NCI-H2029 treated with DMSO at 0.1 percent for 48 hours (cell line): Measurements from ENCODE around the gene ZPLD1.

Experiments used
- DNase-seq: peaks from one replicate; lab custom pipeline; 2025; lab: John Stamatoyannopoulos, UW

Gene ZPLD1

DNA sequence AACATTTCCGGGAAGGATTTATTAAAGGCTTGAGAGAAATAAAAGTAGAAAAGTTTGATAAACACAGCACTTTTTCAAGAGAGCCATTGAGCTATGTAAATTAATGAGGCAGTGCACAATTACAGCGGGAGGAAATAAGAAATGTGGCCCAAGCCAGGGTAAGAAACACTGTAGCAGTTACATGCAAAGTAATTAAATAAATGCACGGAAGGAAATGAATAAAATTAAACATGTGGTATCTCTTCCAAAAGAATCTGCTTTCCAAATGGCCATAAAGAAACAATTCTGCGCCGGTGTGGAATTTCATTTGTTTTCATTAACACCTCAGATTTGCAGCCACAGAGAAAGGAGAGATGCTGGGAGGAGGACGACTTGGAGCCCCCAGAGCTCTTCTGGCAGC, 35.3 kb downstream of the ZPLD1 start:
- DNase-seq, result no peak

DNA sequence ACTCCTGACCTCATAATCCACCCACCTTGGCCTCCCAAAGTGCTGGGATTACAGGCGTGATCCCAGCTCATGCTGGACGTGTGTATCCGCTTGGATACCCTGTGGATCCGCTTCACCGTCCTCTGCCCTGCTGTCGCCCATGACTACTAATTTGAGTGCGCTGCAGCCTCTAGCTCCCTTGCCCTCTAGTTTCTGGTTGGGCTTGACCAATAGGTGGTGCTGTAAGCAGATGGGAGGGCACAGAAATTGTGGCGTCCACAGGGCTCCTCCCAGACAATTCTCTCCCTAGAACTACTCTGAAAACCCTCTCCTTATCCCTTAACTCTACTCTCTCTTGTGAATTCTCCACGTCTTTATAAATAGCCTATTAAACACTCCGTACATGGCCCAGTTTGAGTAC, 36.2 kb downstream of the ZPLD1 start:
- no peak for DNase-seq

DNA sequence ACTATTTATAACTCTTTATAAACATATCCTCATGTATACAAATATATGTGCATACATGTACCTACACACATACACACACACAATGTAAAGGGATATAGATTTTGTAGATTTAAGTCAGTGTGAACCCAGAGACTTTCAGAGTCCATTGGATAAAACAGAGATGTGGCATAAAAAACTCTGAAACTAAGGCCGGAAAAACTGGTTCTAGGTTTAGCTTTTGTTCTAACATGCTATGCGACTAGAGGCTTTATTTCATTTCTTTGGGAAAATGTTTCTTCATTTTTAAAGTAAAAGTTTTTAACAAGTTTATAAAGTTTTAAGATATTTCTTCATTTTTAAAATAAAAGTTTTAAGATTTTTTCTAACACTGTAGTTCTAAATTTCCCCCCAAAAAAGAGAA, 36.7 kb downstream of the ZPLD1 start:
- DNase-seq, result no peak

DNA sequence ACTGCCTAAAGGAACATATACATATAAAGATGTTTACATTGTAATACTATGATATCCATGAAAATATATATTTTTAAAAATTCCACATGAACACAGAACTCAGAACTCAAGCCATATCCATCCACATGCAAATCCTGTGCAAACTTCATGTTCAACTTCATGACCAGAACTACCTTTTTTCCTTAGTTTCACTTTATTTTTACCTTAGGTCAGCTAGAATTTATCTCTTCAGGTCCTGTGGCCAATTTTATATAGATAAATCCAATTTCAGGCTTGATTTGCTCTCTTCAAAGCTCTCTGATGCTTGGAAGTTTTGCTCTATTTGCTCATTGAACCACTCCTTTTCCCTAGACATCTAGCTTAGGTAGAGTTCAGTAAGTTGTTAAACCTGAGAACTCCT, 38.8 kb downstream of the ZPLD1 start:
- DNase-seq, result no peak

DNA sequence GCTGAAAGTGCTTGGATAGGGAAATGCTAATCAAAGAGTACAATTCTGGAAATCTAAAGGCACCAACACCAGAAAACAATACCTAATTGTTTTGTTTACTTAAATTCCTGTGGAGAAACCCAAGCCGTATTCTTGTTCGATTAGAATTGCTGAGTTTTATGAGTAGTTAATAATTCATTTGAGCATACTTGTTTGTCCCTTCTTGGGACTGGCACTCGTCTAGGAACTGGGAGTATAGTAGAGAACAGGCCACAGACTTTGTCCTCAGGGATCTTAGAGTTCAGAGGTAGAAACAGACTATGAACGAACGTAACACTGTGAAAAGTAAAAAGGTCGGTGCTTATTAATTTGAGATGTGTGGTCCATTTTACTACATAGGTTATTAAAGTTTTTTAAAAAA, 39.4 kb downstream of the ZPLD1 start:
- no peak for DNase-seq

DNA sequence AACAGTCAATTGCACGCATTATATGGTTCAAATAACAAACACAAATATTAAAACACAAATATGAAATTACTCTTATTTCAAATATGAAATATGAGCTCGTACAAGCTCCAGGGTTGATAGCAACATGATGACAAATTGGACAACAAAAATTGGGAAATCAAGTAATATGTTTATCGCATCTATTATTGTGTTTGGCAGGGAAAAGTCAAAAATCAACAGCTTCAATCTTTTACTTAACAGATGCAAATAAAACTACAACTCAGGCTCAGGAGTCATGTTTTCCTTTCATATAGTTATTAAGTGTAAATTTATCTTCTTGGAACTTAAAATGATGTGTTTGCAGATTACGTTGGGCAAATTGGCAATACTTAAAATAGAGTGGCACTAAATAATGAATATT, 41.4 kb downstream of the ZPLD1 start:
- DNase-seq, result no peak

DNA sequence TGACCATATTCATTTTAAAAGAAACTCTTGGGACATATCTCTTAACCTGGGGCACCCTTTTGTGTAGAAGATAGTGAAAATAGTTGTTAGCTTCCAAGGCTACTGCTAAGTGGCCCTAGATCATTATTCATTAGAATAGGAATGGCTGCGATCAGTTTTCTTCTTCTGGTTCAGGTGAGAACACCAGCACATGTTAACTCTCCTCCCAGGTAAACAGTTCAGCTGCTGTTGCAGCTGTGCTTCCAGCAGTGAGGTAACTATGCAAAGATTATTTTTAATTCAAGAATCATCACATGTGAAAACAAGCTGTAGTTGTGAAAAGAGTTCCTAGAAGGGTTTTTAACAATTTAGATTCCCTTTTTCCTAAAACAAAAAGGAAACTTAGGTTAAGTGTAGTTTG, 43.3 kb downstream of the ZPLD1 start:
- no peak for DNase-seq

DNA sequence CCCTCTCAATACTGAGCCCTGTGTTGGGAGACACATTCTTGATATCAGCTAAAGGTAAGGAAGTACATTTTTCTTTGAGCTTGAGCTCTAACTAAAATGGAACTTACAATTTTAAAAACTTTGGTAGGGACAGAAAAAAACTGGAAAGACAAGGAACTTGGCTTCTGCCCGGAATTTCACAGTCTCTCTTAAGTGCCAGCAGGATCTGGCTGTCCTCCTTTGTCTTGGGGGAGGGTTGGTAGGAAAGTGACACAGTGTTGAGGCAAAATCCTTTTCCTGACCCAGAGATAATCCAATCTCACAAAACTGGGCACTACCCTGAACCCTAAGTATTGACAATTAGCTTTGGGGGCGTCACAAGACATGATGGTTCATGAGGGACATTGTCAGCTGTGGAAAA, 45.3 kb downstream of the ZPLD1 start:
- DNase-seq, result no peak

DNA sequence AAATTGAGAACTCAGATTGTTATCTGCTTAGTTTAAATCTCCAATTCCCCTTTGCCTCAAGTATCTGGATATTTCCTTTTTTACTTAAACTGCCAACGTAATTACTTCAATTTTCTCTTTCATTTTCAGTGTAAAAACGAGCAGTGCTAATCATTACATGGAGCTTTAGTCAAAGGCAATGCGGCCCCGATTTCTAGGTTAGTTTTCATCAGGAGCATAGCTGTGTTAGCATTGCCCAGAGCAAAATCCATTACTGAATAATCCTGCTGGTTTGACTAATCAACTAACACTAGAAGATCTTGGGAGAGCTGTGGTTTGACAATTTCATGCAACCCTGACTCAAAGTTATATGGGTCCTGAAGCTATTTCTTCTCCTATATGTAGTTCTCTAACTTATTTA, 46.2 kb downstream of the ZPLD1 start:
- no peak for DNase-seq

DNA sequence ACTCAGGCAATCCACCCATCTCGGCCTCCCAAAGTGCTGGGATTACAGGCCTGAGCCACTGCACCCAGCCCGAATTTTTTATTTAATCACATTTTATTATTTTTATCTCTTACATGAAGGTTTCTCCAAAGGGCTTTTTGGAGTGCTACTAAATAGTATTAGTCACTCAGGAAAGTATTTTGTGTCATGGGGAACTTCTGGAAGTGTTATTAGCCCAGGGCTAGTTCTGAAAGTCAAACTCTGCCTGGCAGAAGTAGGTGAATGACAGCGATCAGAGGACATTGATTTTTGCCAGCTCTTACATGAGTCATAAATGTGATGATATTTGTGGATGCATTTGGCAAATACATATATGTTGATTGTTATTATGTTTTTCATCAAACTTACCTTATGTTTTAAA, 48.7 kb downstream of the ZPLD1 start:
- DNase-seq, result no peak

DNA sequence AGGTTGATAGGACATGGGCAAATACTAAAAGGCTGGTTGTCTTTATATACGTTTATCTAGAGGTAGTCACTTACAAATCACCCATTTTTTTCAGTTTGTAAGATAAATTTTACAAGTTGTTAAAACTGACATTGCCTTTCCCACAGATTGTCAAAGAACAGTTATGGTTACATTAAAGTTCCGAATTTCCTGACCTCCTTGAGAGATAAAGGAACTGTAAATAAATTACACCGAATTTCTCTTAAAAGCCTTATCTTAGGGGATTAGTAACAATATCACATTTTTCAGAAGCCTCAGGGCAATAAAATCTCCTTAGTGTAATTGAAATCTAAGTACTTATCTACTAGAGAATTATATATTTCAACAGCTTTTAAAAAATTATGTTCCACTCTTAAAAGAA, 49.5 kb downstream of the ZPLD1 start:
- no peak for DNase-seq

DNA sequence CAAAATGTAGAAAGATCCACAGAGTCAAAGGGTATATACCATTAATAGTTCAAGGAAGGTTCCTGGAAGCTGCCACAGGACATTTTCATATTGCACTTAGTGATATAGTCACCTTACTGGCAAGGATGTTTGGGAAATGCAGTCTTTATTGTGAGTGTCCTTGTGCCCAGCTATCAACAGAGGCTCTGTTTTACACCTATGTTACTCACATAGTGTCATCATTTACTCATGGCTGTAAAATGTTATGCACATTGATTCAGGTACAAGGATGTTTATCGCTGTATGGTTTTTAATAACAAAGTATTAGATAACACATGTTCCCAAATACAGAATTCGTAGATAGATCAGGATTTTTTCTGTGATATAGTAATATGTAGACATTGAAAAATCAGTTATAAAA, 50.9 kb downstream of the ZPLD1 start:
- no peak for DNase-seq

DNA sequence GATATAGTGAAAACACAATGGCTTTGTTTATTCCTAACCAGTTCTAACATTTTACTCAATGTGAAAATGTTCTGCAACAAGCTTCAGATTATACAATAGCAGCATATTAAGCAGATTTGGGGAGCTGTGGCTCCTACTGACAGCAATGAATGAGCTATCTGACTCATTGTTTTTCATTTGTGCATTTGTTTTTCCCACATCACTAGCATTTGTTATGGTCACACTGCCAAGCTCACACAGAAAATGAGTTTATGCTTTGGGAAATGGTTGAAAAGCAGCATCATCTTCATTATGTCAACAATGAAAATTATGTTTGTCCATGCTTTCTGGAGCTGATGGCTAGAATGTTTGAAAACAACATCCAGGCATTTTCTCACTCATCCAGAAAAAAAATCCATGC, 53.5 kb downstream of the ZPLD1 start:
- no peak for DNase-seq

DNA sequence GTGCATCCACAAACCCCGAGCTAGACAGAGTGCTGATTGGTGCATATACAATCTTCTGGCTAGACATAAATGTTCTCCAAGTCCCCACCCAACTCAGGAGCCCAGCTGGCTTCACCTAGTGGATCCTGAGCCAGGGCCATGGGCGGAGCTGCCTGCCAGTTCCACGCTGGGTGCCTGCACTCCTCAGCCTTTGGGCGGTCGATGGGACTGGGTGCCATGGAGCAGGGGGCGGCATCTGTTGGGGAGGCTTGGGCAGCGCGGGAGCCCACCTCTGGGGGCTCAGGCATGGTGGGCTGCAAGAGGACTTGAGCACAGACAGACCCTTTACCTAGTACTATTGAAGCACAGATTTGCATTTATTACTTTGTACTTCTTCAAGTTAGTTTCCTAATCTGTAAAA, 57.5 kb downstream of the ZPLD1 start:
- DNase-seq, result no peak

DNA sequence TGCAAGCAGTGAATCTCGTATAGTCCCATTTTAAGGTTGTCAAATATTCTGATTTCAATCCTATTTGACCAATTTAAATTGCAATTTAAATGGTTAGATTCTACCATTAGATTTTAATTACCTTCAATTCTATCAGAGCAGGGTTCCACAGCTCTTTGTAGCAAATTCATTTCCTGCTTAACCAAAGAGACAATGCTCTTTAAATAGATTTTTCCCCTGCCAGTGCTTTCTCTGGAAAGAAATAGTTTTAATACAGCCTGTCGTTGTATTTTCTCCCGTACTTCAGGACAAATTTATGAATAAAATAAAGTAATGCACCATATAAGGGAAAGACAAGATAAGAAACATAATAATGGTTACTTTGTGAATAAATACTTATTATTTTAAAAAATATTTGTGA, 62.8 kb downstream of the ZPLD1 start:
- no peak for DNase-seq

DNA sequence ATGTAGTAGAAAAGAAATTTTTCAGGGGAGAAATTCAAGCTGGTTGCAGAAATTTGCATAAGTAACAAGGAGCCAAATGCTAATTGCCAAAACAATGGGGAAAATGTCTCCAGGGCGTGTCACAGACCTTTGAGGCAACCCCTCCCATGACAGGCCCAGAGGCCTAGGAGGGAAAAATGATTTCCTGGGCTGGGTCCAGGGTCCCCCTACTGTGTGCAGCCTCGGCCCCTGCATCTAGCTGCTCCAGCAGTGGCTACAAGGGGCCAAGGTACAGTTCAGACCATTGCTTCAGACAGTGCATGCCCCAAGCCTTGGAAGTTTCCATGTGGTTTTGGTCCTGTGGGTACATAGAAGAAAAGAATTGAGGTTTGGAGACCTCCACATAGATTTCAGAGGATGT, 70.7 kb downstream of the ZPLD1 start:
- no peak for DNase-seq

DNA sequence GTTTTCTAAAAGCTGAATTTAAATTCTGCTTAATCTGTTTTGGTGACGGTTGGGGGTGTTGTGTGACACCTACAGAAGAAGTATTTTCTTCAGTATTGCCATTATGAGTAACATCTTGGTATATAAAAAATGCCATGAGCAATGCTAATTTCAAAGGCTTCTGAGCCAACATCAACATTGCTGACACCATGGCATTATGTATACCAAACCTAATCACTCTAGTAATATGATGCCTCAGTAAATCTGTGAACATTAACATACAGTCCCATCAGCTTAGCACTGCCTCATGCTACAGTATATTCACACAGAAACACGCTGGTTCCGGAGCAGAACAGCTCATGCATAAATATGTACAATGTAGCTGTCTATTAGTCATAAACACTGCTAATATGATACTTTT, 75.8 kb downstream of the ZPLD1 start:
- no peak for DNase-seq

DNA sequence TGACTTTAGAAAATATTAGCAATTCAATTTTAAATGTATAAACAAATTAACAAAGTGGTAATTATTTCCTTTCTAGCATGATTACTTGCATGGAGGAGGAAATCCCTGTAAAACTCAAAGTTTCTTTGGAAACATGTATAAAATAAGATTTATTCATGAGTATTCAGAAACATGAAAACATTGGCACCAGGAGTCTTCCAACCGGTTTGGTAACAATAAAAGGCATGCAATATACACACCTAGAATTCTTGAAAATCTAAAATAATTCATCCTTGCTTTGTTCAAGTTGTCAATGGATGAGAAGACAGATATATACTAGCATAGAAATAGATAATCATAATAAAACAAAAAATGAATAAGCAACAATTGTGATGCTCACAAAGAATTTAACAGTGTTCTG, 76.4 kb downstream of the ZPLD1 start:
- DNase-seq, result no peak

DNA sequence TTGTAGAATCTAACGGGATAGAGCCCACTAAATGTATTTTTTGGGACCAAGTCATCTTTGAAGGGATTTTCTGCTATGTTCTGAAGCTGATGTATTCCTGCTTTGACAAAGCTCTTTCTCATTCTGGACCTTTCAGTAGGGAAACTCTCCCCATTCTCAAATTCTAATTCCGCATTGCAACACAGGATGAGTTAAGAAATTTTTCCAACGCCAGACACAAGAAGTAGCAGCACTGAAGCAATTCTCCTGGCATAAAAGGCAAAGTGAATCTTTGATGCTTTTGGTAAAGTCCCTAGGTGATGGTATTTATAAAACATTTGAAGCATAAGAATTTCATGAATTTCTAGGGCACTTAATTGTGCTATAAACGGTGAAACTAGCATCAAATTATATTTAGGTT, 76.8 kb downstream of the ZPLD1 start:
- DNase-seq, result no peak

DNA sequence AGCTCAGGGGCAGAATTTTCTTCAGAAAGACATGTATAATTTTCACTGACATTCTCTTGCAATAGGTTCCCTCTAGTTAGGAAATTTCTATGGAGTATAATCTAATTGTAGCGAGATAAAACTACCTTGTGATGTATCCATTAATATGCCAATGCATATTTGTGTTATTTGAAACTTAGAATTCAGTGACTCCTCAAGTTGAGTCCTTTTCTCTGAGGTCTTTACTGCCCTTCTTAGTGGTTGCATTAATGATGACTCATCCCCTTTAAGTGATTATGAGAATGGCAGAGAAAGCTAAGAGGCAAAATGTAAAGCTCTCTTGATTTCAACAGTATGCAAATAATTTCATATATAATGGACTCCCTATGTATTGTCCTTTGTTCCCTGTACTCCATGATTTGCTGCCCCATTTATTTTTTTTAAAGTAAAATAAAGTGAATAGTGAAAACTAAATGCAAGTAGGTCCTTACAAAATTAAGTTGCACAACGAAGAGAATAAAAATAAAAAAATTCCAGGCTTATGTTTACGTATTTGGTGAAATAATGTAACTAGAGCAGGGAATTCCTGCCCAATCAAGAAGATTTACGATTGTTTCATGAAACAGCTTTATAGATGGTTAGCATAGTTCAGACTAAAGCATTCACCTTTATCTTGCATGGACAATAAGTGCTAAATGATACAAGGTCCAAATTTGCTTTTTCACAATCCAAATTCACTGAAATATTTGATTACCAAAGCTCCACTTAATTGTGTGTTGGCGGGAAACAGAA, 78.1 kb downstream of the ZPLD1 start:
- no peak for DNase-seq

DNA sequence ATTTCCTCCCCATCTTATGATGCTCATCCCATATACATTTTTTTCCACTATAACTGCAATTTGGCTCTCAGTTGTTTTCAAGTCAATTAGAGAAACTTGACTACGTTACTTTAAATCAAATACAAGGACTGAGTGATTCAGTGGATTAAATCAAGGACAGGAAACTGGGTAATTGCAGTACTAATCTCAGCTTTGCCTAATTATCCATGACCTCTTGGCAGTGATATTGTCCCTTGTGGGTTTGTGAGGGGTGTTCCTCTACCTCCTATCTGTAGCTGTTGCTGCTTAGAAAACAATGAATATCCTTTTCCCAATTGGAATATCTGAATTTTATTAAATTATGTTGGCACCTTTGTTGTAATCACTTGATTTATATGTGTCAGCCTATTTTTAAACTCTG, 79.4 kb downstream of the ZPLD1 start:
- no peak for DNase-seq

DNA sequence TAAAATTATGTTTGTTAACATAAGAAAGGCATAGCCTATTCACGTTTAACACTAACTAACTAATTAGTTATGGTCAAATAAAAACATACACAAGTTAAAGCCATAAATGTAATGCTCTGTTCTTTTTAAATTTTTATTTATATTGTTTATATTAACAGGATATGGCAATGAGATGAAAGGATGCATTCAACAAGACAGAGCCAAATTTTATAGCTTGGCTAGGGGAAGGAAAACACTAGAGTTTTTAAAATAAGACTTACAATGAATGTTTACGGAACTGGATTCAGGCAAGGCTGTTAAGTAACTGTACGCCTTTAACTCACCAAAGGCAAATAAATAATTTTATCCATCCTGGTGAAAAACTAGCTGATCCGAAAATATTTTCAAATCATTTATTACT, 86.4 kb downstream of the ZPLD1 start:
- no peak for DNase-seq

DNA sequence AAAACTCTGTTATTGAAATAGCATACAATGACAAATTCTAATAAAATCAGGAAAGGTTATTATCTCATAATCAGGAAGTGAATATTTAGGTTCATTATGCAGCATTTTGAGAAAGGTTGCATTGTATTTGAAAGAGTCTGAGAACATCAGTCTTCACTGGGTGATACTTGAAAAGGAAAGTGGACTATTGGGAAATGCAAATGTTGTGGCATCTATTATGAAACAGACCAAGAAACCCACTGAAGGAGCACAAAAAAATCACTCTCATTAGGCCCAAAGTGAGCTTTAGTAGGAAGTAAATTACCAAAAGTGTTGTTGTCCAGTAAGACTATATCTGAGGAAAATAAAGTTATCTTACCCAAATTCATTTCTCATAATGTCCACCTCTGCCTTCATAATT, 90.8 kb downstream of the ZPLD1 start:
- no peak for DNase-seq

DNA sequence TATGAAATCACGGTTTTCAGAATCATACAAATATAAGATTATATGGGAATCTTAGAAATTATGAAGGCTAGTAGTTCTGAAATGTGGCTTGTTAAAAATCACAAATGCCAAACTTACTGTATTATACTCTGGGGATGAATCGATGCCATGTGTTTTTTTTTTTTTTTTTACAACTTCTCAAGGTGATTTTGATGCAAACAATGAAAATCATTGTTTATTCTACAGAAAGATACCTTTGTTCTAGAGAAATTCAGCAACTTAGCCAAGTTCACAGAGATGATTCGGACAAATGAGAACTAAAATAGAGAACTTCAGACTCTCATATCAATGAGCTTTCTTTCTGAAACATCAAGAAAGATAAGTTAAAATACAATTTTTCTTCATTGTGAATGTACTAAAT, 92.0 kb downstream of the ZPLD1 start:
- DNase-seq, result no peak

DNA sequence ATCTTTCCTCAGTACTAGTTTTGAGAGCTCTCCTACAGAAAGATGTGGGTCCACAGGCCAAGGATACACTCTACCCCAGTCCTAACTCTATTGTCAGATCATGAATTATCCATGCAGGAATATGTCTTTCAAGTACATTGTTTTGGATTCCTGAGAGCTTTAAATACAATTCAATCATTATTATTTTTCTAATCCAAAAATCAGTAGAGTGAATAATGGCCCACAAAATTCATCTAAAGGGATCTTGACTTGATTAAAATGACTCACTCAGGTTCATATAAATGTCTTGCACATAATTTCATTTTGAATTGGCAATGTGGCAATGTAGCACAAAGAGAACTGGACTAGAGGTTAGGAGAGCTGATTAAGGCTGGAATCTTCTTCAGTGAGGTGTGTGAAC, 93.9 kb downstream of the ZPLD1 start:
- DNase-seq, result no peak
